SK-N-SH treated with all-trans-retinoic acid at 6 μM for 48 hours (cell line): ENCODE results near the gene NEK10.

Source experiments
- CREB5 ChIP-seq: fragments of 250-450 bp; sonication (Bioruptor Pico); IDR thresholded peaks from 2 replicates; pipeline ENCODE4 v1.5.1; 2020; ENCODE audit warnings: low read depth, mild to moderate bottlenecking, moderate library complexity
- PATZ1 ChIP-seq: fragments of 250-450 bp; sonication (Bioruptor Pico); IDR thresholded peaks from 2 replicates; pipeline ENCODE4 v1.8.0; 2020; ENCODE audit warnings: mild to moderate bottlenecking, moderate library complexity, borderline replicate concordance
- ZFP3 ChIP-seq: fragments of 250-450 bp; sonication (Bioruptor Pico); IDR thresholded peaks from 2 replicates; pipeline ENCODE4 v1.5.0; 2020; ENCODE audit warnings: mild to moderate bottlenecking, moderate library complexity
- ZNF70 ChIP-seq: fragments of 450-650 bp; formaldehyde crosslinking; IDR thresholded peaks from 2 replicates; pipeline ENCODE4 v1.5.0; 2020; ENCODE audit warnings: mild to moderate bottlenecking, moderate library complexity

GRCh38 chr3:27202959-27203358 is 166.2 kb downstream of the NEK10 start:
- no peak for TF ChIP-seq ZFP3 (CRISPR knock-in tag)
- no peak for TF ChIP-seq PATZ1 (CRISPR knock-in tag)
- no peak for TF ChIP-seq ZNF70 (CRISPR knock-in tag)
- TF ChIP-seq CREB5 (CRISPR knock-in tag): no peak
